ENCODE data around the gene PSTPIP2. TPM values are rescaled to one million over a fixed set of nuclear protein-coding genes. Genes with fewer than 3 reads are reported as not detected.

Gene PSTPIP2
- total RNA-seq, 2 experiments from 2014 or later = 5.9 to 6.0 TPM

DNA sequence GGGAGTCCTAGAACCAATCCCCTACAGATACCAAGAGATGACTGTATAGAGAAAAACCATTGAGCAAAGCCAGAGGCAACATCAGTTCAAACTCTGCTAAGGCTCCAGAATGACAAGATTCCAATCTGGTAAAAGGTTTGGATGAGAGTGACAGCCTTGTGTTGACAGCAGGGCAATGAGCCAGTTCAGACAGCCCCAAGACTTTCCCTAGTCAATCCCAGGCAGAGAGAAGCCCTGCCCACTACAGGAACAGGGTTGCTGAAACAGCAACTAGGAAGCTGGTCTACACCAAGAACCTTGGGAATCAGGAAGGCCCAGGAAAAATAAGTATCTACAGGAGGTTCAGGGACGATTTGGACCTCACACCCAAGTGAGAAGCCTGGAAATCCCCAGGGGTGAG is 3.3 kb downstream of the PSTPIP2 start:
- CTCF ChIA-PET = interaction anchor here (1.1 kb wide), 1 partner anchor 69 kb away, joined by 4 read pairs; no protein-coding TSS in a partner anchor
- POLR2A ChIA-PET = no interaction called here
- intact Hi-C loops (cut with DNase I, micrococcal nuclease) = no loop called here
- no peaks in the 10 kb centered on the region for H3K27me3 ChIP-seq (ENCODE audit: control insufficient read depth in 1 of 2, insufficient read depth in 2 of 2, low read length in 2 of 2)
- peaks cover 41% of the 10 kb centered on the region for H3K4me1 Mint-ChIP-seq (ENCODE audit: low read depth)
- no peaks in the 10 kb centered on the region for H3K36me3 Mint-ChIP-seq (ENCODE audit: low read depth)
- peaks cover 42% of the 10 kb centered on the region for H3K4me1 ChIP-seq (ENCODE audit: insufficient read depth, low read length)
- ATAC-seq (ENCODE audit: poor library complexity) (no peak), DNase-seq (peak in 1 of 14 experiments; percentile 9)
- H3K4me3 ChIP-seq (ENCODE audit: low read length) = no peak overlapping the region
- no peaks in the 10 kb centered on the region for H3K9me3 Mint-ChIP-seq
- peak overlapping the region; percentile 23 for H3K4me3 Mint-ChIP-seq
- H3K9me3 ChIP-seq (ENCODE audit: control insufficient read depth in 1 of 2, insufficient read depth in 1 of 2, low read length in 2 of 2) = no peaks in the 10 kb centered on the region
- H3K27me3 Mint-ChIP-seq = no peaks in the 10 kb centered on the region
- H3K36me3 ChIP-seq (ENCODE audit: insufficient read depth, low read length) = no peaks in the 10 kb centered on the region
- no peak overlapping the region for H3K27ac Mint-ChIP-seq
- H3K27ac ChIP-seq (ENCODE audit: low read depth in 1 of 2, low read length in 2 of 2) = no peak overlapping the region
- TF ChIP-seq, protein P1, sequence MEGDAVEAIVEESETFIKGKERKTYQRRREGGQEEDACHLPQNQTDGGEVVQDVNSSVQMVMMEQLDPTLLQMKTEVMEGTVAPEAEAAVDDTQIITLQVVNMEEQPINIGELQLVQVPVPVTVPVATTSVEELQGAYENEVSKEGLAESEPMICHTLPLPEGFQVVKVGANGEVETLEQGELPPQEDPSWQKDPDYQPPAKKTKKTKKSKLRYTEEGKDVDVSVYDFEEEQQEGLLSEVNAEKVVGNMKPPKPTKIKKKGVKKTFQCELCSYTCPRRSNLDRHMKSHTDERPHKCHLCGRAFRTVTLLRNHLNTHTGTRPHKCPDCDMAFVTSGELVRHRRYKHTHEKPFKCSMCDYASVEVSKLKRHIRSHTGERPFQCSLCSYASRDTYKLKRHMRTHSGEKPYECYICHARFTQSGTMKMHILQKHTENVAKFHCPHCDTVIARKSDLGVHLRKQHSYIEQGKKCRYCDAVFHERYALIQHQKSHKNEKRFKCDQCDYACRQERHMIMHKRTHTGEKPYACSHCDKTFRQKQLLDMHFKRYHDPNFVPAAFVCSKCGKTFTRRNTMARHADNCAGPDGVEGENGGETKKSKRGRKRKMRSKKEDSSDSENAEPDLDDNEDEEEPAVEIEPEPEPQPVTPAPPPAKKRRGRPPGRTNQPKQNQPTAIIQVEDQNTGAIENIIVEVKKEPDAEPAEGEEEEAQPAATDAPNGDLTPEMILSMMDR (IDR thresholded peaks at IDR 0.05) = no peak

DNA sequence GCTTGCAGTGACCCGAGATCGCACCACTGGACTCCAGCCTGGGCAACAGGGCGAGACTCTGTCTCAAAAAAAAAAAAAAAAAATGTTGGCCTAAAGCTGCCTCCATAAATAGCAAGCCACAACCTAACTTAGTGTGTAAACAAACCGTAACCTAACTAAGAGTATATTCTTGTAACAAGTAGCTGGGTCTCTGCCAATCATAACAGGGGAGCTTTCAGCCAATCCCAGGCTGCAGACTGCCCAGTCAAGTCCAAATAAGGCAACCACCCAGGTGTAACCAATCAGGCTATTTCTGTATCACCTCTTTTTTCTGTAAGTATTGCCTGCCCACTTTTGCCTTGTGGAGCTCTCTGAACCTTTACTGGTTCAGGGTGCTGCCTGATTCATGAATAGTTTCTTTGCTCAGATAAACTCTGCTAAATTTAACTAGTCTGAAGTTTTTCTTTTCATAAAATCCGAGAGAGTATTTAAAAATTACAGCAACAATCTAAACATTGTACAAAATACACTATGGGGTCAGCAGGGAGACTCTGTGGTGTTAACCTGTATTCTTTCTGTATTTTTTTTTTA is 4.5 kb downstream of the PSTPIP2 start:
- H3K4me1 Mint-ChIP-seq (ENCODE audit: low read depth) = peaks cover 29% of the 10 kb centered on the region
- no peak overlapping the region for H3K27ac ChIP-seq (ENCODE audit: low read depth in 1 of 2, low read length in 2 of 2)
- ChIA-PET CTCF (no interaction called here), POLR2A (no interaction called here)
- peaks cover 32% of the 10 kb centered on the region for H3K4me1 ChIP-seq (ENCODE audit: insufficient read depth, low read length)
- ATAC-seq (ENCODE audit: poor library complexity) (no peak), DNase-seq (no peak)
- no peak overlapping the region for H3K4me3 ChIP-seq (ENCODE audit: low read length)
- intact Hi-C loops (cut with DNase I, micrococcal nuclease) = no loop called here
- no peaks in the 10 kb centered on the region for H3K27me3 ChIP-seq (ENCODE audit: control insufficient read depth in 1 of 2, insufficient read depth in 2 of 2, low read length in 2 of 2)
- H3K9me3 Mint-ChIP-seq = no peaks in the 10 kb centered on the region
- TF ChIP-seq, protein P1 (IDR thresholded peaks at IDR 0.05) = no peak
- no peaks in the 10 kb centered on the region for H3K9me3 ChIP-seq (ENCODE audit: control insufficient read depth in 1 of 2, insufficient read depth in 1 of 2, low read length in 2 of 2)
- no peaks in the 10 kb centered on the region for H3K36me3 ChIP-seq (ENCODE audit: insufficient read depth, low read length)
- H3K4me3 Mint-ChIP-seq = no peak overlapping the region
- no peak overlapping the region for H3K27ac Mint-ChIP-seq
- H3K36me3 Mint-ChIP-seq (ENCODE audit: low read depth) = no peaks in the 10 kb centered on the region
- H3K27me3 Mint-ChIP-seq = no peaks in the 10 kb centered on the region

DNA sequence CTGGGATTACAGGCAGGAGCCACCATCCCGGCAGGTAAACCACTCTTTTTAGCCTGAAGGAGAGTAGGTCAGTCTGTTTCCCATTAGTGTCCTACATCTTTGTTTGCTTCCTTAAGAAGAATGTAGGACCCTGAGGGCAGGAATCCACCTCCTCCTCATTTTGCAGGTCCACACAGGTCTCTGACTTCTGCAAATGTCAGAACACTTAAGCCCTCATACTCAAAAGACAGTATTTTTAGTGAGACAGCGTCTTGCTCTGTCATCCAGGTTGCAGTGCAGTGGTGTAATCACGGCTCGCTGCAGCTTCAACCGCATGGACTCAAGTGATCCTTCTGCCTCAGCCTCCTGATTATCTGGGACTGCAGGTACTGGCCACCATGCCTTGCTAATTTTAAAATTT is 9.3 kb downstream of the PSTPIP2 start:
- no peaks in the 10 kb centered on the region for H3K4me1 Mint-ChIP-seq (ENCODE audit: low read depth)
- POLR2A ChIA-PET = no interaction called here

More for the DNA sequence above, 9.3 kb downstream of the PSTPIP2 start:
- TF ChIP-seq, protein P1 (IDR thresholded peaks at IDR 0.05) = no peak
- Mint-ChIP-seq H3K27me3 (no peaks in the 10 kb centered on the region), H3K36me3 (ENCODE audit: low read depth) (no peaks in the 10 kb centered on the region), H3K27ac (no peak overlapping the region), H3K4me3 (no peak overlapping the region), H3K9me3 (no peaks in the 10 kb centered on the region)
- no peaks in the 10 kb centered on the region for H3K4me1 ChIP-seq (ENCODE audit: insufficient read depth, low read length)
- H3K4me3 ChIP-seq (ENCODE audit: low read length) = no peak overlapping the region
- peaks cover 0 to 3% of the 10 kb centered on the region in 2 experiments for H3K9me3 ChIP-seq (ENCODE audit: control insufficient read depth in 1 of 2, insufficient read depth in 1 of 2, low read length in 2 of 2)
- H3K36me3 ChIP-seq (ENCODE audit: insufficient read depth, low read length) = no peaks in the 10 kb centered on the region
- no peaks in the 10 kb centered on the region for H3K27me3 ChIP-seq (ENCODE audit: control insufficient read depth in 1 of 2, insufficient read depth in 2 of 2, low read length in 2 of 2)
- ATAC-seq (ENCODE audit: poor library complexity) (no peak), DNase-seq (no peak)
- CTCF ChIA-PET = no interaction called here
- intact Hi-C loops (cut with DNase I, micrococcal nuclease) = no loop called here
- no peak overlapping the region for H3K27ac ChIP-seq (ENCODE audit: low read depth in 1 of 2, low read length in 2 of 2)
